Measurements from ENCODE around the gene WDTC1.

The WDTC1 gene

DNA sequence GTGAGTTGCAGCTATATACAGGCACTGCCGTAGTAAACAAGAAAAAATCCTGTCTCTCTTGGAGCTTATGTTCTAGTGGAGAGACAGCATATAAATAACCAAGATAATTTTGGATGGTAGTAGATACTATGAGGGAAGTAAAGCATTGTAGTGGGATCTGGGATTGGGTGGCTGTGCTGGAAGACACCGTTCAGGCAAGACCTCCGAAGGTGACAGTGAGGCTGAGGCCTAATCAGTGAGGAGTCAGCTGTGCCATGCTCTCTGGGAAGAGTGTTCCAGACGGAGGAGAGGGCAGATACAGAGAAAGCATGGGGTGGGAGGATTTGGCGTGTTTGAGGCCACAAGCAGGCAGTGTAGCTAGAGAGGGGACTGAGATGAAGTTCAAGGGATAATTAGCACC lies 93.5 kb downstream of the WDTC1 start:
- H3K27ac ChIP-seq (ENCODE audit: low read depth, low read length), result no peak overlapping the region
- no peaks in the 10 kb centered on the region for H3K9me3 ChIP-seq (ENCODE audit: low read length)
- H3K27me3 ChIP-seq (ENCODE audit: control insufficient read depth in 1 of 2, insufficient read depth in 2 of 2, low read length in 2 of 2), result no peaks in the 10 kb centered on the region
- H3K4me3 ChIP-seq (ENCODE audit: low read depth in 1 of 2, low read length in 2 of 2), result no peak overlapping the region
- peaks cover 26% of the 10 kb centered on the region for H3K4me1 ChIP-seq (ENCODE audit: insufficient read depth, low read length)
- no peak overlapping the region for H3K9ac ChIP-seq (ENCODE audit: low read length)
- H3K36me3 ChIP-seq (ENCODE audit: insufficient read depth, low read length), result peaks cover 55% of the 10 kb centered on the region

DNA sequence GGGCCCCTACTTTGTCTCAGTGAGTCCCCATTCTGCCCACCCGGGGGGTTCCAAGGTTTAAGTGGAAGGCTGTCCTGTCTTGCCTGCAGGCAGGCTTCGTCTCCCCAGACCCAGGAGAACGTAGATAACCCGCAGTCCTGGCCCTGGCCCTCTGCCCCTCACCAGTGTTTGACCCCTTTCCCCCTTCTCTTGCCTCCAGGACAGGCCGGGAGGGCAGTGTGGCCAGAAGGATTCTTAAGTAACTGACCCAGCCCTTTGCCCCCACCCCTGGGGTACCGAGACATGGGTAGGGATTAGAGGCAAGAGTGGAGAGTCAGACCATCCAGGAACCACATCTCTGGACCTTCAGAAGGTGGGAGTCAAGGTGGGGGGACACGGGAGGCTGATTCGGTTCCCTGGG lies 96.4 kb downstream of the WDTC1 start:
- Histone ChIP-seq H3K4me3 (ENCODE audit: low read depth in 1 of 2, low read length in 2 of 2) (no peak overlapping the region), H3K9ac (ENCODE audit: low read length) (no peak overlapping the region), H3K27me3 (ENCODE audit: control insufficient read depth in 1 of 2, insufficient read depth in 2 of 2, low read length in 2 of 2) (no peaks in the 10 kb centered on the region), H3K27ac (ENCODE audit: low read depth, low read length) (no peak overlapping the region), H3K4me1 (ENCODE audit: insufficient read depth, low read length) (peaks cover 12% of the 10 kb centered on the region), H3K36me3 (ENCODE audit: insufficient read depth, low read length) (peaks cover 77% of the 10 kb centered on the region), H3K9me3 (ENCODE audit: low read length) (no peaks in the 10 kb centered on the region)

DNA sequence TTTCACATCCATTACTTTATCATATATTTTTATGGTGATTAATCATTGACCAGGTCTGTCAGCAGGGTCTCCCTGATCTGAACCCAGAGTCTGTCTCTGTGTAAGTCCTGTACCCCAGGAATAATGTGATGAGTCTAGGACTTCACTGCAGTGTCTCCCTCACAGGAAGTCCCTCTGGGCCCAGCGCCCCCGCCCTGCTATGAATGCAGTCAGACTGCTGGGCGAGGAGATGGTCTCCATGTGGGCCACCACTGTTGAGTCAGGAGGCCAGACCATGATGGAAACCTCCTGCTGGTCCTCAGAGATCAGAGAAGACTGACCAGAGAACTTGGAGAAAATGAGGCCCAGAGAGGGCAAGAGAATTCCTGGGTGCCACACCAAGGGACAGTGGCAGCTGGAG lies 97.0 kb downstream of the WDTC1 start:
- no peak overlapping the region for H3K9ac ChIP-seq (ENCODE audit: low read length)
- no peak overlapping the region for H3K4me3 ChIP-seq (ENCODE audit: low read depth in 1 of 2, low read length in 2 of 2)
- no peak overlapping the region for H3K27ac ChIP-seq (ENCODE audit: low read depth, low read length)
- peaks cover 6% of the 10 kb centered on the region for H3K4me1 ChIP-seq (ENCODE audit: insufficient read depth, low read length)
- peaks cover 77% of the 10 kb centered on the region for H3K36me3 ChIP-seq (ENCODE audit: insufficient read depth, low read length)
- no peaks in the 10 kb centered on the region for H3K9me3 ChIP-seq (ENCODE audit: low read length)
- no peaks in the 10 kb centered on the region for H3K27me3 ChIP-seq (ENCODE audit: control insufficient read depth in 1 of 2, insufficient read depth in 2 of 2, low read length in 2 of 2)

DNA sequence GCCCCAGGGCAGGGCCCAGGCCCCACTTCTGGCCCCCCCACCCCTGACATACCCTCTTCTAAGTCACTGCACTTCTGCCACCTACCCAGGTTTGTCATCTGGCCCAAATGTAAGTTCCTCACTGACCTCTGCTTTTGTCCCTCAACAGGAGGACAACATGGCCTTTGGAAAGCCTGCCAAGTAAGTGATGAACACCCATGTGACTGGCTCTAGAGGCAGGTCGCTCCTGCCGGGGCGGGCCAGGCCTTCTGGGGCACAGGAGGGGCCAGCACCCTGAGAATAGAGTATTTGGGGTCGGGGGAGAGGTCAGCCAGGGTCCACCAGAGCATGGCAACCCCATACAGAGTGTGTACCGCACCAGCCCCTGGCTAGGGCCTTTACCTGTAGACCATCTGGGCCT lies 97.5 kb downstream of the WDTC1 start:
- no peak overlapping the region for H3K27ac ChIP-seq (ENCODE audit: low read depth, low read length)
- no peak overlapping the region for H3K4me3 ChIP-seq (ENCODE audit: low read depth in 1 of 2, low read length in 2 of 2)
- H3K4me1 ChIP-seq (ENCODE audit: insufficient read depth, low read length), result peaks cover 1% of the 10 kb centered on the region
- H3K36me3 ChIP-seq (ENCODE audit: insufficient read depth, low read length), result peaks cover 77% of the 10 kb centered on the region
- H3K9ac ChIP-seq (ENCODE audit: low read length), result no peak overlapping the region
- no peaks in the 10 kb centered on the region for H3K9me3 ChIP-seq (ENCODE audit: low read length)
- no peaks in the 10 kb centered on the region for H3K27me3 ChIP-seq (ENCODE audit: control insufficient read depth in 1 of 2, insufficient read depth in 2 of 2, low read length in 2 of 2)

DNA sequence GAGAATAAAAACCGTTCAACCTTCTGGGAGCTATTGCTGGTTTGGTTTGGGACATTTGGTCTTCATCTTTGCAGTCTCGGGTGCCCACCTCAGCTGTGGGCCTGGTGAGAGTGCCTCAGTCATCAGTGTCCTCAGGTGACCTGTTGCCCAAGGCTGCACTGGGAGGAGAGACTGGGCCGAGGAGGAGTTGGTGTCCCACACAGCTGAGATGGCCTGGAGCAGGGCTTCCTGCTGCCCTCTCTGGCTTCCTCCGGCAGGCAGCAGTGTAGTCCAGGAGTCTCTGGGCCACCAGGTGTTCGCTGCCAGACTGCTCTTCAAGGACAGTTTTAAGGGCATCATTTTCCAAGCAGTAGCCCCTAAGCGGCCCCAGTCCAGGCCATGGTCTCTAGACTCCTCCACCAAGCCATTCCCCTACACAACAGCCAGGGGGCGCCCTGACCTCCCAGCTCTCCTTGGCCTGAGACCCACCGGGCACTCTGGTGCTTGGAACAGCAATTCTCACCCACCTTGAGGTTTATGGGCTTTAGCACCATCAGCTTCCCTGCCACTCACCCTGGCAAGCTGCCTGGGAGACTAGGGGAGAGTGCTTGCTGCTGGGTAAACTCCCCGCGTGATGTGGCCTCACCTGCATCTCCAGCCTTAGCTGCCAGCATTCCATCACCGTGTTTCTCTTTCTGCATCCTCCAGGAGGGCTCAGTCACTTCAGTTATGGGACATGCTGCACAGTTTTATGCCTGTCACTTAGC lies 98.3 kb downstream of the WDTC1 start:
- no peaks in the 10 kb centered on the region for H3K9me3 ChIP-seq (ENCODE audit: low read length)
- H3K9ac ChIP-seq (ENCODE audit: low read length), result no peak overlapping the region
- H3K27ac ChIP-seq (ENCODE audit: low read depth, low read length), result no peak overlapping the region
- H3K27me3 ChIP-seq (ENCODE audit: control insufficient read depth in 1 of 2, insufficient read depth in 2 of 2, low read length in 2 of 2), result no peaks in the 10 kb centered on the region
- H3K4me1 ChIP-seq (ENCODE audit: insufficient read depth, low read length), result no peaks in the 10 kb centered on the region
- no peak overlapping the region for H3K4me3 ChIP-seq (ENCODE audit: low read depth in 1 of 2, low read length in 2 of 2)
- peaks cover 73% of the 10 kb centered on the region for H3K36me3 ChIP-seq (ENCODE audit: insufficient read depth, low read length)

DNA sequence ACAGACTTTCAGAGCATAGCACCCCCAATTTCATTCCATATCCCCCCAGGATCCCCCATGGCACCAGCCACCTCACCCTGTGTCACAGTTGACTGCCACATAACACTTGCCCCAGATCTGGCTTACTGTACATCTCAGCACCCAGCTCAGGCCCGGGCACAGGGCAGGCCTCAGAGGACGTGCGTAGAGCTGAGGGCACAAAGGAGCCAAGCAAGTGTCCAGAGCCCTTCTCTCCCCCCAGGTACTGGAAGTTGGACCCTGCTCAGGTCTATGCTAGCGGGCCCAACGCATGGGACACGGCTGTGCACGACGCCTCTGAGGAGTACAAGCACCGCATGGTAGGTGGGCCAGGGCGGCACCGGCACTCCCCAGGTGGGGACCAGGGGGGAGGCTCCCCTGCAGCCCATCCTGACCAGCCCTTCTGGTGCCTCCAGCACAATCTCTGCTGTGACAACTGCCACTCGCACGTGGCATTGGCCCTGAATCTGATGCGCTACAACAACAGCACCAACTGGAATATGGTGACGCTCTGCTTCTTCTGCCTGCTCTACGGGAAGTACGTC lies 99.4 kb downstream of the WDTC1 start:
- H3K36me3 ChIP-seq (ENCODE audit: insufficient read depth, low read length), result peaks cover 67% of the 10 kb centered on the region

DNA sequence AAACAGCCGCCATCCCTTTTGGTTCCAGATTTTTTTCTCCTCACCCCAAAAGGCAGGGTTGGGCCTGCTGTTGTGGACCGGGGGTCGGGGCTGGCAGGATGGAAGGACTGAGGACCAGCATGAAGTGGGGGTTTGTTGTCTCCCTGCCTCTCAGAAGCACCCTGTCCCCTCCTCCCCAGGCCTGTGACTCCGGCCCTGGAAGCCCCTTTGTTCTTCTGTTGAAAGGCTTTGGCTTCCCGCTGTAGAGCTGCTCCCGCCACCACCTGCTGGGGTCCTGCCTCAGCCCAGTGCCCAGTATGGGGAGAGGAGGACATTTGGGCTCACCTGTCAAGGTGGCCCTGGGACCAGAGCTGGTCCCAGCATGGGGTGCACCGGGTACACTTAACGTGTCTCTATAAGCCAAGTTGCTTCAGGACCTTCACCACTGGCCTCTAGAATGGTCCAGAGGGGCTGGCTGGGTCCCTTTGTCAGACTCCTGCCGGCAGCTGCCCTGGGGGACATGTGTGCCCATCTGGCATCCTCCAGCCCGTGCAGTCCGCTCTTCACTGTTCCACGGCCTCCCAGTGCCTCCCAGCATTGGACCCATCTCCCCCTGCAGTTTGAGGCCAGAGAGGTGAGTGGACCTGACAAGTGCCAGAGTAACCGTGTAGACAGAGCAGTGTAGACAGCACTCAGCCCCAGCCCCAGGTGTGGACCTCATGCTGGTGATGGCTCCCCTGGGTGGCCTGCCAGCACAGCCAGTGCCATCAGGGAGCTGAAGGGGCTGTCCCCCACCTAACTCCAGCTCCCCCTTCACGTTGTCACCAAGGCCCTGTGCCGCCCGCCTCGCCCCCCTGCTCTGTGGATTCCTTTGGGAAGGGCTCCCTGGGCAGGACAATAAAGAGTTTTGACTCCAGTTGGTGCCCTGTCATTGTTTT lies 101.3 kb downstream of the WDTC1 start:
- no peaks in the 10 kb centered on the region for H3K4me1 ChIP-seq (ENCODE audit: insufficient read depth, low read length)
- H3K4me3 ChIP-seq (ENCODE audit: low read depth in 1 of 2, low read length in 2 of 2), result no peak overlapping the region
- H3K9me3 ChIP-seq (ENCODE audit: low read length), result no peaks in the 10 kb centered on the region
- no peaks in the 10 kb centered on the region for H3K27me3 ChIP-seq (ENCODE audit: control insufficient read depth in 1 of 2, insufficient read depth in 2 of 2, low read length in 2 of 2)
- no peak overlapping the region for H3K27ac ChIP-seq (ENCODE audit: low read depth, low read length)
- H3K36me3 ChIP-seq (ENCODE audit: insufficient read depth, low read length), result peaks cover 65% of the 10 kb centered on the region
- no peak overlapping the region for H3K9ac ChIP-seq (ENCODE audit: low read length)

More for the DNA sequence above, 99.4 kb downstream of the WDTC1 start:
- Histone ChIP-seq H3K9ac (ENCODE audit: low read length) (no peak overlapping the region), H3K4me1 (ENCODE audit: insufficient read depth, low read length) (no peaks in the 10 kb centered on the region), H3K4me3 (ENCODE audit: low read depth in 1 of 2, low read length in 2 of 2) (no peak overlapping the region), H3K27ac (ENCODE audit: low read depth, low read length) (no peak overlapping the region), H3K9me3 (ENCODE audit: low read length) (no peaks in the 10 kb centered on the region), H3K27me3 (ENCODE audit: control insufficient read depth in 1 of 2, insufficient read depth in 2 of 2, low read length in 2 of 2) (no peaks in the 10 kb centered on the region)

DNA sequence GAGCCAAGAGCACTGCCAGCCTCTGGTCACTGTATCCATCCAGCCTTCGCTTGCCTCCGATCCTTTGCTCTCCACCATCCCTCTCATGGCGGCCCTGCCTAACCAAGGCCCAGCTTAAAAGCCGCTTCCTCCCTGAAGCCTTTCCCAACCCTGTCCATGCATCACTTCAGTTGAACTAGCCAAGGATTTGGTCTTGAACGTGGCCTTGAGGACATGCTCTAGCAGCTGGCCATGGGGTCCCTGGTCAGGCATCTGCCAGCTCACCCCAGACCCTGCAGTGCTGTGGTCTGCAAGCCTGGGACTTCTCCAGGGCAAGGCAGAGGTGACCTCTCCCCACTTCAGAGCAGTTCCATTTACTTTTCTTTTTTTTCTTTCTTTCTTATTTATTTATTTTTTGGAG lies 102.3 kb downstream of the WDTC1 start:
- H3K36me3 ChIP-seq (ENCODE audit: insufficient read depth, low read length), result peaks cover 57% of the 10 kb centered on the region
- H3K9me3 ChIP-seq (ENCODE audit: low read length), result no peaks in the 10 kb centered on the region
- H3K27me3 ChIP-seq (ENCODE audit: control insufficient read depth in 1 of 2, insufficient read depth in 2 of 2, low read length in 2 of 2), result no peaks in the 10 kb centered on the region
- H3K27ac ChIP-seq (ENCODE audit: low read depth, low read length), result no peak overlapping the region
- no peaks in the 10 kb centered on the region for H3K4me1 ChIP-seq (ENCODE audit: insufficient read depth, low read length)
- no peak overlapping the region for H3K4me3 ChIP-seq (ENCODE audit: low read depth in 1 of 2, low read length in 2 of 2)
- no peak overlapping the region for H3K9ac ChIP-seq (ENCODE audit: low read length)

DNA sequence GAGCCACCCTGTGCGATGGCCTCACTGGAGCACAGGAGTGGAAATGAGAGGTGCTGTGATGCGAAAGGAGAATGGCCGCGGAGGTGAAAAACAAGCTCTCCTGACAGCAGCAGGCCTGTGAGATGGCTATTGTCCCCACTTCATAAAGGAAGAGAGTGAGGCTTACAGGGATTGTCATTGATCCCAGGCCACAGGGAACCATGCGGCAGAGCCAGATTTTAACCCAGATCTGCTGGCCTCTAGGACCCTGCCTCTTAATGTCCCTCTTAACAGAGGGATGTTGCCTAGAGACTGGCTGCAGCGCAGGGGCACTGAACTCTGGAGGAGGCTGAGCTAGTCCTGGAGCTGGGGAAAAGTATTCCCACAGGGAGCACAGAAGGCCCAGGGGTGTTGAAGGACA lies 104.3 kb downstream of the WDTC1 start:
- Histone ChIP-seq H3K4me1 (ENCODE audit: insufficient read depth, low read length) (no peaks in the 10 kb centered on the region), H3K36me3 (ENCODE audit: insufficient read depth, low read length) (peaks cover 37% of the 10 kb centered on the region), H3K9ac (ENCODE audit: low read length) (no peak overlapping the region), H3K9me3 (ENCODE audit: low read length) (no peaks in the 10 kb centered on the region), H3K27me3 (ENCODE audit: control insufficient read depth in 1 of 2, insufficient read depth in 2 of 2, low read length in 2 of 2) (no peaks in the 10 kb centered on the region), H3K27ac (ENCODE audit: low read depth, low read length) (no peak overlapping the region), H3K4me3 (ENCODE audit: low read depth in 1 of 2, low read length in 2 of 2) (no peak overlapping the region)

DNA sequence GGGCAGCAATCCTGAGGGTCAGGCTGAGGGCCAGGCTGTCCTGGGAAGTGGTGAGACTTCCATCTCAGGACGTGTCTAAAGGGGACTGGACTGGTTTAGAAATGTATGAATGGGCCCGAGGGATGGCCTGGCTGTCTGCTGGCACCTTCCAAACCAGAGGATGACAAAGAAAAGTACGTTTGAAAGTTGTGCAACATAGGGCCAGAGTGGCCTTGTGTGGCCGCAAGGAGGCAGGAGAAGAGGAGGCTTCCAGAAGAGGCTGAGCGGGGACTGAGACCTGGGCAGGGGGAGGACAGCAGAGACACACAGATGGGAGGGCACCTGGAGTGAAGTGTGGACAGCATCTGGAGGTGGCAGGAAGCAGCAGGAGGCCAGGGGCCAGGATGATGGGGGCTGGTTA lies 104.8 kb downstream of the WDTC1 start:
- no peaks in the 10 kb centered on the region for H3K9me3 ChIP-seq (ENCODE audit: low read length)
- no peak overlapping the region for H3K4me3 ChIP-seq (ENCODE audit: low read depth in 1 of 2, low read length in 2 of 2)
- no peak overlapping the region for H3K27ac ChIP-seq (ENCODE audit: low read depth, low read length)
- H3K4me1 ChIP-seq (ENCODE audit: insufficient read depth, low read length), result no peaks in the 10 kb centered on the region
- no peaks in the 10 kb centered on the region for H3K27me3 ChIP-seq (ENCODE audit: control insufficient read depth in 1 of 2, insufficient read depth in 2 of 2, low read length in 2 of 2)
- no peak overlapping the region for H3K9ac ChIP-seq (ENCODE audit: low read length)
- peaks cover 33% of the 10 kb centered on the region for H3K36me3 ChIP-seq (ENCODE audit: insufficient read depth, low read length)

DNA sequence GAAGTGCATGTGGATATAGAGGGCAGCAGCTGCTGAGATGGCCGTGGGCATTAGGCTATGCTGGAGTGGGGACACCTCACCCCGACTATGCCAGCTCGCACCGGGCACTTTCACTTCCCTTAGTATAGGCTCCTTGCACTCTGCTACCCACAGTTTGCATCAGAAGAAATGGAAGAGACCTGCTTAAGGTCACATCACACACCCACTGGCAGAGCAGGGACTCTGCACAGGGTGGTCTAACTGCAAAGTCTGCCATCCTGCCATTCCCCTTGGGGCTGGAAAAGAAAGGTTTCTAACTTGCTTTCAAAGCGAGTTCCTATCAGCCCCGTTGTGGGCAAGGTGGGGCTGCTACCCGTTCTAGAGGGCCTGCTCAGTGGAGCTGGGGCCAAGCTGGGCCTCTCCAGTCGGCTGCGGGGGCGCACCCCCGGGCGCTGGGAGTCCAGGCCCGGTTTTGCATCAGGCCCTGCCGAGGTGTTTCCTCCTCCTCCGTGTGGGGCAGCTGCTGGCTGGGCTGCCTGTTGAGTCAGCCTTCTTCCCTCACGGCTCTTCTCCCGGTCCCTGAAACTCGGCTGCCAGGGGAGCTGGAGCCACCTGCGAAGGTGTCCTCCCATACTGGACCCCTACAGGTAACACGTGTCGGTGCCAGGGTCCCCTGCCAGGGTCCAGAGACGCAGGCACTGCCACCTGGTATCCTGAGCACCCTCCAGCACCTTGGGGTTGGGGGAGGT lies 107.3 kb downstream of the WDTC1 start, which contains the start of gene SYTL1:
Gene SYTL1, plus strand, starts transcription at position 498 of the 728 bp plus-strand sequence. CDS start 3,313 bp downstream, outside the sequence.
- no peak within 1 kb of the TSS for H3K4me3 ChIP-seq (ENCODE audit: low read depth in 1 of 2, low read length in 2 of 2)
- H3K27ac ChIP-seq (ENCODE audit: low read depth, low read length), result no peak within 1 kb of the TSS

More for the DNA sequence above, 107.3 kb downstream of the WDTC1 start, which contains the start of gene SYTL1:
- H3K4me1 ChIP-seq (ENCODE audit: insufficient read depth, low read length), result no peaks in the 10 kb centered on the region
- no peaks in the 10 kb centered on the region for H3K9me3 ChIP-seq (ENCODE audit: low read length)
- no peak within 1 kb of the TSS for H3K9ac ChIP-seq (ENCODE audit: low read length)
- H3K27me3 ChIP-seq (ENCODE audit: control insufficient read depth in 1 of 2, insufficient read depth in 2 of 2, low read length in 2 of 2), result no peaks in the 10 kb centered on the region
- H3K36me3 ChIP-seq (ENCODE audit: insufficient read depth, low read length), result peaks cover 9% of the 10 kb centered on the region

All from muscle layer of colon (tissue), 2 donors.